Duodenal mucosa (tissue), 2 donors: Measurements from ENCODE around the gene PHF21B.

Experiments used
- H3K27ac ChIP-seq: one replicate; pipeline ENCODE4 v1.7.0; 2013; ENCODE audit warnings: low read depth, low read length
- H3K27me3 ChIP-seq, 2 donors: one replicate each; pipeline ENCODE4 v1.7.0; 2013; ENCODE audit warnings: low read length in 2 of 2, control low read depth in 1 of 2; ENCODE audit not compliant: insufficient read depth in 2 of 2, control insufficient read depth in 1 of 2
- H3K36me3 ChIP-seq, 2 donors: one replicate each; pipeline ENCODE4 v1.7.0; 2013; ENCODE audit warnings: low read length in 2 of 2, control low read depth in 1 of 2; ENCODE audit not compliant: insufficient read depth in 2 of 2, control insufficient read depth in 1 of 2
- H3K4me1 ChIP-seq, 2 donors: one replicate each; pipeline ENCODE4 v1.7.0; 2013; ENCODE audit warnings: low read length in 2 of 2, control low read depth in 1 of 2; ENCODE audit not compliant: insufficient read depth in 2 of 2, control insufficient read depth in 1 of 2
- H3K4me3 ChIP-seq, 2 donors: one replicate each; pipeline ENCODE4 v1.7.0; 2013; ENCODE audit warnings: low read length in 2 of 2, low read depth in 1 of 2
- H3K9ac ChIP-seq, 2 donors: one replicate each; pipeline ENCODE4 v1.7.0; 2013; ENCODE audit warnings: low read length in 2 of 2, low read depth in 1 of 2
- H3K9me3 ChIP-seq, 2 donors: one replicate each; pipeline ENCODE4 v1.7.0; 2013; ENCODE audit warnings: low read length in 2 of 2, control low read depth in 1 of 2; ENCODE audit not compliant: control insufficient read depth in 1 of 2

The PHF21B gene

DNA sequence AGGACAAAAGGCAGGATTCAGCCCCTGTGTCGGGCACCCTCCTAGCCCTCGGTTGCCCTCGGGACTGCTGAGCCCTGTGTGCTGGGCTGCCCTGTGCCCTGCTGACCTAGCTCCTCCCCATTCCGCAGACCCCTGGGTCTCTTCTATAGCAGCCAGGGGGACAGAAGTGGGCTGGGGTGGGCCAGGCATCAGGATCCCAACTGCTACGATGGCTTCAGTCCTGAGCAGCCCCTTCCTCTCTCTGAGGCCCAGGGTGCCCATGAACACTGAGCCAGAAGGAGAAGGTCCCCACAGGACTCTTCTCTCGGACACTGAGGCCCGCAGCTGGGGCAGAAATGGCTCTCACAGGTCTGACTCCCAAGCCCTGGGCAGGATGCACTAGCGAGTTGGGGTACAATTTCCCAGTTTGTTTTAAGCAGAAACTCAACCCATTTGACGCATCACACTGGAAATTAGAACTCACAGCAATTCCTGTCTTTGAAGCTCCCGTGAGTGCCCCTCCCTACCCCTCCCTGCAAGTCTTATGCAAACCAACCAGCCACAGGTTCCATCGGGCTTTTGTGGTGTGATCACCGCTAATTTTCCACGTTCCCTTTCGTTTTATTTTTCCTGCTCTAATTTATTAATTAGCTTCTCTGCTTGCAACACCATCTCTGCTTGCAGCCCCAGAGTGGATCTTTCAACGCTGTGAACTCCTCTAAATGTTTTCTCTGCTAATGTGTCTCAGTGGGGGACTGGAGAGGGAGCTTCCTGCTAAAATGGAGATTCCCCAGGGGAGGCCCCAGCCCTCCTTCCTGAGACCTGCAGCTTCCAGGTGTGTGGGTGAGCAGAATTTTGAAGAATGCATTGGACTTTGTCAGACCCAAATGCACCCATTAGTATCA is 56.7 kb downstream of the PHF21B start:
- no peaks in the 10 kb centered on the region for H3K9me3 ChIP-seq
- H3K4me3 ChIP-seq = no peak overlapping the region
- H3K27ac ChIP-seq = no peak overlapping the region
- no peaks in the 10 kb centered on the region for H3K36me3 ChIP-seq
- H3K9ac ChIP-seq = no peak overlapping the region
- H3K27me3 ChIP-seq = no peaks in the 10 kb centered on the region
- no peaks in the 10 kb centered on the region for H3K4me1 ChIP-seq

GRCh38 chr22:44951510-44951816 is 58.3 kb downstream of the PHF21B start:
- no peaks in the 10 kb centered on the region for H3K9me3 ChIP-seq
- no peak overlapping the region for H3K9ac ChIP-seq
- no peaks in the 10 kb centered on the region for H3K4me1 ChIP-seq
- H3K36me3 ChIP-seq = no peaks in the 10 kb centered on the region
- H3K27me3 ChIP-seq = no peaks in the 10 kb centered on the region
- H3K27ac ChIP-seq = no peak overlapping the region
- H3K4me3 ChIP-seq = no peak overlapping the region

DNA sequence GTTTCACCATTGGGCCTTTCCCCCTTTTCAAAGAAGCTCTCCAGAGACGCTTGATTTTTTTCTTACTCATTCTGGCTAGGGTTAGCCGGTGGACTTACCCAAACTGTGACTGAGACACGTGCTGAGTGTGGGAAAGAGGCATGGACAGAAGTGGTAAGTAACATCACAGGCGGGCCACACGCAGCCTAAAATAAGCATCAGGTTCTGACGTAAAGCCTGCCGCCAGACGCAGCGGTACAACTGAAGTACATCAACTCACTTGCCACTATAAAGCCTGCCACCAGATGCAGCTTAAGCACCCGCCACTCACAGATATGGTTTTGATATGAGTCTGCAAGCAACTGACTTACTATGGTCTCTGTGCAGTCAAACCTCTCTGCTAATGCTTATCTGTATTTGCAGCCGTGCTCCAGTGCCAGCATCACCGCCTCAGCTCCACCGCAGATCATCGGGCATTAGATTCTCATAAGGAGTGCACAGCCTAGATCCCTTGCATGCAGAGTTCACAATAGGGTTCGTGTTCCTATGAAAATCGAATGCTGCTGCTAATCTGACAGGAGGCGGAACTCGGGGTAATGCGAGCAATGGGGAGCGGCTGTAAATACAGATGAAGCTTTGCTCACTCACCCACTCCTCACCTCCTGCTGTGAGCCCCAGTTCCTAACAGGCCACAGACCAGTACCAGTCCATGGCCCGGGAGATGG is 58.8 kb downstream of the PHF21B start:
- Histone ChIP-seq H3K4me1 (no peaks in the 10 kb centered on the region), H3K4me3 (no peak overlapping the region), H3K9ac (no peak overlapping the region), H3K27ac (no peak overlapping the region), H3K27me3 (no peaks in the 10 kb centered on the region), H3K9me3 (no peaks in the 10 kb centered on the region), H3K36me3 (no peaks in the 10 kb centered on the region)

GRCh38 chr22:44947846-44948245 is 62.0 kb downstream of the PHF21B start:
- Histone ChIP-seq H3K36me3 (no peaks in the 10 kb centered on the region), H3K27ac (no peak overlapping the region), H3K4me1 (no peaks in the 10 kb centered on the region), H3K27me3 (no peaks in the 10 kb centered on the region), H3K4me3 (no peak overlapping the region), H3K9me3 (no peaks in the 10 kb centered on the region), H3K9ac (no peak overlapping the region)

DNA sequence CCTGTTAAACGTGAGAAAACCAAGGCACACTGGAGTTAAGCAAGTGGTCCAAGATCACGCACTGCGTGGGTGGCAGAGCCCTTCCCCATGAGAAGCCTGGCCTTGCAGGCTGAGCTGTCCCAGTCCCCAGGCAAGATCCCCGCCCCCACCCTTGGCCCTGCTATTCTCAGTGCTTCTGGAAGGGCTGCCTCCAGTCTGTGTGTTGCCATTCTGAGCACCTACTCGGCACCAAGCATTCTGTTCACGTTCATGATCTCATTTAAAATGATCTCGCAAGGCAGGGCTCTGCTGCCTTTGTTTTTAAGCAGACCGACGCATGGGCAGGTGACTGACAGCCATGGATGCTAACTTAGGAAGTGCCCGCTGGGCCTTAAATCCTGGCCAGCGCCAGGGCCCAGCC is 62.8 kb downstream of the PHF21B start:
- no peaks in the 10 kb centered on the region for H3K27me3 ChIP-seq
- H3K4me3 ChIP-seq = no peak overlapping the region
- no peak overlapping the region for H3K27ac ChIP-seq
- H3K4me1 ChIP-seq = no peaks in the 10 kb centered on the region
- no peak overlapping the region for H3K9ac ChIP-seq
- H3K36me3 ChIP-seq = no peaks in the 10 kb centered on the region
- no peaks in the 10 kb centered on the region for H3K9me3 ChIP-seq

DNA sequence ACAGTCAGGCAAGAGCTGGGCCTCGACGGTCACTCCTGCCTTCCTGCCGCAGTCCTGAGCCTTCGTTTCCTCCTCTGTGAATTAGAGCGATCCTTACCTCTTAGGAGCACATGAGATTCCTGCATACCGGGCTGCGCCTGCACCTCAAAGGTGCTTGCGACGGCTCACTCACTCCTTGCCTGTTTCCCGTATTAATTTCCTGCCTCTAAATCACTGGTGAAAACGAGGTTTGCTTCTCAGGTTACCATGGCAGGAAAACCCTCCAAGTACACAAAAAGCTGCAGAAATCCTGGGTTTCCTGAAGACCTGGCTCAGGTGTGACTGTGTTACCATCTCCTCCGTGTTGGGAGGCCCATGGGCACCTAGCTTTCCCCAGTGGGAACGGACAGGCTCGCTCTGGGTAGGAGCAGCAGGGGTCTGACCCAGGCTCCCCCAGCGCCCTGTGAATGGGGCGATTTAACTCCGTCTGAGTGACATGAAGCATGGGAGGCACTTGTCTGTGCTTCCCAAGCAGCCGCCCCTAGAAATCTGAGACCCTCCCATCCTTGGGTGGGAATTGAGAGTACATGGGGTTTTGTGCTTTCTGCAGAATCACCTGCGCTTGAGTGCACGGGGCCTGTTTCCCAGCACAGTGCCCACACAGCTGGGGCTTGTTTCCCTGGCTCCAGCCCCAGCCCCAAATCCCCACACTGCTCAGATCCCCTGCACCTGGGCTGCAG is 64.8 kb downstream of the PHF21B start:
- H3K9me3 ChIP-seq = no peaks in the 10 kb centered on the region
- no peak overlapping the region for H3K27ac ChIP-seq
- H3K9ac ChIP-seq = no peak overlapping the region
- no peaks in the 10 kb centered on the region for H3K36me3 ChIP-seq
- no peaks in the 10 kb centered on the region for H3K4me1 ChIP-seq
- H3K27me3 ChIP-seq = no peaks in the 10 kb centered on the region
- H3K4me3 ChIP-seq = no peak overlapping the region

DNA sequence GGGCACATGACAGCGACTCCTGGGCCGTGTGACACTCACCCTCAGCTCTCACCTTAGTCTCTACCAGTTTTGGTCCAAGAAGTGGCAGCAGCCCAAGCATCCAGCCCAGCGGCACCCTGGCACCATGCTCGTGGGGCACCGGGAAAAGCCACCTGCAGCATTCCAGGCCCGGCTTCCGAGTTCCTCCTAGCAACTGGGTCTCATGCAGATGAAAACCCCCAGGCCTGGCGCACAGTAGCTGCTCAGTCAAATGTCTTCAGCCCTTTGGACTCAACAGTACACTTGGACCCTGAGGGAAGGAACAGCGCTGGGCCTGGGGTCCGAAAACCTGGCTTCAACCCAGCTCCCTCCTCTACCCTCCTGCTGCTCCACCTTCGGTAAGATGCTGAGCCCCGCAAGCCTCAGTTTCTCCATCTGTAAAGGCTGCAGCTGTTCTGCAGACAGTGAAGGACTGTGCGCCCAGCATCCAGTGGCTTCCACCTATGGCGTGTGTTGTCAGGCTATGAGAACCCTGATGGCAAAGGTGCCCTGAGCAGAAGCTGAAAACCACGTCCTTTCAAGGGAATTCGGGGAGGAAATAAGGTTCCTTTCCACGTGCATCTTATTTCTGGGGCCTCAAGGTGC is 66.0 kb downstream of the PHF21B start:
- H3K4me3 ChIP-seq = no peak overlapping the region
- no peaks in the 10 kb centered on the region for H3K27me3 ChIP-seq
- H3K4me1 ChIP-seq = no peaks in the 10 kb centered on the region
- H3K36me3 ChIP-seq = no peaks in the 10 kb centered on the region
- no peak overlapping the region for H3K9ac ChIP-seq
- no peaks in the 10 kb centered on the region for H3K9me3 ChIP-seq
- H3K27ac ChIP-seq = no peak overlapping the region

DNA sequence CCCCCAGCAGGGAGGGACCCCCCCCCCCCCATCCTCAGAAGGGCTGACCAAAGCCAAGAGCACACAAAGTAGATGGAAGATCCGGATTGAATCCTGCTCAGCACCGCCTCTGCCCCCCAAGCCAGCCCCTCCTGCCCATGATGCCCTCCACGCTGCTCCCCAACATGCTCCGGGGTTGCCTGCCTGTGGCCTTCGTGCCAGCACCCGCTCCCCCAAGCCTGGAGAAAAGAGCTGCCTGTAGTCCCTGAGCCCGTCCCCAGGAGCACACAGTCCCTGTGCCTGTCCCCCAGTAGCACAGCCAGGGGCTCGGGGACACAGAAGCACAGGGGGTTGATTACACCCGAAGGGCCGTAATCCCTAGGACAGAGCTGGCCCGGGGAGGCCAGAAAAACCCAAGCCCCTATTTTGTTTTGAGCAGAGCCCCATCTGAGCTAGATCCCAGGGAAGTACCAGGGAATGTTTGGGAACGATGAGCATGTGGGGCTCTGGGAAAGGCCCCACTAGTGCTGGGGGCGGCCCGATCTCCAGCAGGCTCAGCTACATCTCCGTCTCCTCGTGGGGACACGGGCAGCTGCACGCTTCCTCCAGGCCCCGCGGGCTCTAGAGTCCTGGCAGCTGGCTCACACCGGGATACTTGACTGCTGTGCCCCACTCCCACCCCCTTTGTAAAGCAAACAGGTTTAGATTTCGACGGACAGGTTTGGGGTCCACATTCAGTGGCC is 66.7 kb downstream of the PHF21B start:
- no peaks in the 10 kb centered on the region for H3K36me3 ChIP-seq
- no peak overlapping the region for H3K4me3 ChIP-seq
- no peaks in the 10 kb centered on the region for H3K9me3 ChIP-seq
- no peak overlapping the region for H3K9ac ChIP-seq
- no peaks in the 10 kb centered on the region for H3K27me3 ChIP-seq
- H3K4me1 ChIP-seq = no peaks in the 10 kb centered on the region
- no peak overlapping the region for H3K27ac ChIP-seq

DNA sequence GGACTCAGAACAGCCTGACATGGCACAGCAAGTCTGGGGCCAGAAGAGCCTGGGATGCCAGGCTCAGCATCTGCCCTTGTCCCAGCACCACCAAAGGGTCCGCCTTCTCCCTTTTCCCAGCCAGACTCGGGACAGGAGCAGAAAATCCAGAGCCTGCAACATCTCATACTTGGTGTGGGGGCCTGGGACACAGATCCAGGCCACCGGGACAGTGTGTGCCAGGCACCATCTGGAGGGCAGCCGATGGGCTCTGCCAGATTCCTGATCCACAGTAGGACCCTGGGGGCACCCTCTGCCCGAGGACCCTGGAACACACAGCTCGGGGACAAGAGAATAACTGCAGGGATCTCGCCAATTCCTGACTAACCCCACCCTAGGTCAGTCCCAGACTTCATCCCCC is 67.7 kb downstream of the PHF21B start:
- no peak overlapping the region for H3K27ac ChIP-seq
- H3K36me3 ChIP-seq = no peaks in the 10 kb centered on the region
- no peak overlapping the region for H3K4me3 ChIP-seq
- no peaks in the 10 kb centered on the region for H3K9me3 ChIP-seq
- no peaks in the 10 kb centered on the region for H3K4me1 ChIP-seq
- H3K9ac ChIP-seq = no peak overlapping the region
- H3K27me3 ChIP-seq = no peaks in the 10 kb centered on the region
